SK-N-SH (cell line): ENCODE measurements around the gene USP2. TPM values are rescaled to one million over a fixed set of nuclear protein-coding genes. Genes with fewer than 3 reads are reported as not detected.

ENCODE experiments used
- CTCF ChIA-PET: fragments of 300-600, 350-600 bp; formaldehyde crosslinking; extraction: SDS; loops from one replicate; lab custom pipeline; 2021; lab: Yijun Ruan, JAX
- POLR2A ChIA-PET: fragments of 350-600 bp; sonication (Branson Sonifier 250); formaldehyde crosslinking; extraction: SDS; loops from one replicate; lab custom pipeline; 2020; ENCODE audit warnings: antibody characterized with exemption, inconsistent platforms; lab: Yijun Ruan, JAX
- DNase-seq: peaks from one replicate; pipeline ENCODE4 v3.0.0; 2012
- H2AFZ ChIP-seq: fragments of 200-600 bp; sonication (generic); 2 replicates; pipeline ENCODE4 v1.8.1; 2016; ENCODE audit warnings: antibody characterized with exemption, mild to moderate bottlenecking, low read depth
- H3F3A ChIP-seq: fragments of 200-600 bp; sonication (generic); replicated peaks from 2 replicates; pipeline ENCODE3; 2016; ENCODE audit warnings: antibody characterized with exemption, mild to moderate bottlenecking; ENCODE audit not compliant: insufficient read depth
- H3K27ac ChIP-seq, 2 experiments: fragments of 200-500 bp in 1 of 2; fragments of 200-600 bp in 1 of 2; sonication (Bioruptor generic) in 1 of 2; sonication (generic), shearing (Covaris generic) in 1 of 2; 2 replicates each; pipeline versions ENCODE4 v1.5.1 to v1.6.1; 2014 to 2016; ENCODE audit warnings: low read depth in 2 of 2, inconsistent platforms in 1 of 2, low read length in 1 of 2, mild to moderate bottlenecking in 1 of 2, mixed read lengths in 1 of 2
- H3K27me3 ChIP-seq: fragments of 200-600 bp; sonication (generic), shearing (Covaris generic); 2 replicates; pipeline ENCODE4 v1.6.1; 2016; ENCODE audit warnings: mixed run types; ENCODE audit not compliant: insufficient read depth
- H3K36me3 ChIP-seq, 2 experiments: fragments of 200-500 bp in 1 of 2; fragments of 200-600 bp in 1 of 2; sonication (Bioruptor generic) in 1 of 2; sonication (generic) in 1 of 2; replicated peaks in 1 of 2; 2 replicates each; pipeline versions ENCODE3 to v1.5.1; 2014 to 2016; ENCODE audit warnings: low read length in 1 of 2, mild to moderate bottlenecking in 1 of 2; ENCODE audit not compliant: insufficient read depth in 2 of 2, control insufficient read depth in 1 of 2
- H3K4me1 ChIP-seq, 2 experiments: fragments of 200-500 bp in 1 of 2; fragments of 200-600 bp in 1 of 2; sonication (Bioruptor generic) in 1 of 2; sonication (generic), shearing (Covaris generic) in 1 of 2; 2 replicates each; pipeline versions ENCODE4 v1.5.1 to v1.6.1; 2014 to 2016; ENCODE audit warnings: low read depth in 1 of 2, low read length in 1 of 2, mixed run types in 1 of 2; ENCODE audit not compliant: insufficient read depth in 2 of 2, control insufficient read depth in 1 of 2
- H3K4me2 ChIP-seq: fragments of 200-600 bp; sonication (generic), shearing (Covaris generic); 2 replicates; pipeline ENCODE4 v1.6.1; 2017; ENCODE audit warnings: mixed run types
- H3K4me3 ChIP-seq, 2 experiments: fragments of 200-500 bp in 1 of 2; fragments of 200-600 bp in 1 of 2; sonication (Bioruptor generic) in 1 of 2; sonication (generic), shearing (Covaris generic) in 1 of 2; 2 replicates each; pipeline versions ENCODE4 v1.5.1 to v1.8.1; 2014 to 2016; ENCODE audit warnings: low read depth in 2 of 2, inconsistent platforms in 1 of 2, low read length in 1 of 2, mild to moderate bottlenecking in 1 of 2, mixed read lengths in 1 of 2, moderate library complexity in 1 of 2
- H3K79me2 ChIP-seq: fragments of 200-600 bp; sonication (generic); 2 replicates; pipeline ENCODE4 v1.8.1; 2017; ENCODE audit warnings: mild to moderate bottlenecking; ENCODE audit not compliant: insufficient read depth
- H3K9ac ChIP-seq: fragments of 200-600 bp; sonication (generic); 2 replicates; pipeline ENCODE4 v1.6.1; 2017; ENCODE audit warnings: mixed run types
- H3K9me2 ChIP-seq: fragments of 200-600 bp; sonication (generic); 2 replicates; pipeline ENCODE4 v1.6.1; 2017; ENCODE audit warnings: mixed run types
- H3K9me3 ChIP-seq: fragments of 200-600 bp; sonication (generic); 2 replicates; pipeline ENCODE4 v1.6.1; 2017; ENCODE audit warnings: mixed run types, mild to moderate bottlenecking, moderate library complexity
- H4K20me1 ChIP-seq: fragments of 200-600 bp; sonication (generic); 2 replicates; pipeline ENCODE4 v1.6.1; 2017; ENCODE audit warnings: mild to moderate bottlenecking, mixed run types; ENCODE audit not compliant: insufficient read depth
- EZH2phosphoT487 ChIP-seq: fragments of 200-600 bp; sonication (generic); IDR thresholded peaks from 2 replicates; pipeline ENCODE4 v1.6.1; 2017; ENCODE audit warnings: low read depth, mixed run types, mild to moderate bottlenecking, antibody characterized with exemption, moderate library complexity, borderline replicate concordance
- FOXJ3 ChIP-seq: sonication (generic); formaldehyde crosslinking; IDR thresholded peaks from 2 replicates; pipeline ENCODE4 v1.5.1; 2020; ENCODE audit warnings: mild to moderate bottlenecking, missing genetic modification reagents
- GABPA ChIP-seq: IDR thresholded peaks from 2 replicates; pipeline ENCODE4 v1.4.0; 2012; ENCODE audit warnings: low read depth, mild to moderate bottlenecking
- GATA2 ChIP-seq: sonication (generic); formaldehyde crosslinking; IDR thresholded peaks from 2 replicates; pipeline ENCODE4 v1.5.0; 2020; ENCODE audit warnings: mild to moderate bottlenecking, missing genetic modification reagents
- JUND ChIP-seq: IDR thresholded peaks from 2 replicates; pipeline ENCODE4 v1.4.0; 2012
- MAX ChIP-seq: IDR thresholded peaks from 2 replicates; pipeline ENCODE4 v1.4.0; 2012; ENCODE audit warnings: low read depth
- MXI1 ChIP-seq: IDR thresholded peaks from 2 replicates; pipeline ENCODE4 v1.6.1; 2012; ENCODE audit warnings: mild to moderate bottlenecking, low read depth, low read length, improper control_type of control experiment
- PBX3 ChIP-seq: IDR thresholded peaks from 2 replicates; pipeline ENCODE4; 2012
- RAD21 ChIP-seq: IDR thresholded peaks from 2 replicates; pipeline ENCODE4 v1.6.1; 2012; ENCODE audit warnings: mild to moderate bottlenecking, low read length
- RCOR1 ChIP-seq: fragments of 150-350 bp; IDR thresholded peaks from 2 replicates; pipeline ENCODE4 v1.6.1; 2017; ENCODE audit warnings: antibody characterized with exemption, low read length
- SIN3A ChIP-seq: IDR thresholded peaks from 2 replicates; pipeline ENCODE4 v1.6.1; 2012; ENCODE audit warnings: low read depth, mild to moderate bottlenecking, low read length, moderate library complexity, borderline replicate concordance
- TAF1 ChIP-seq: IDR thresholded peaks from 2 replicates; pipeline ENCODE4 v1.6.1; 2012; ENCODE audit warnings: low read depth, mild to moderate bottlenecking, low read length, moderate library complexity, borderline replicate concordance
- TEAD4 ChIP-seq: IDR thresholded peaks from 2 replicates; pipeline ENCODE4 v1.4.0; 2012; ENCODE audit warnings: mild to moderate bottlenecking, borderline replicate concordance; ENCODE audit not compliant: insufficient read depth
- USF1 ChIP-seq: IDR thresholded peaks from 2 replicates; pipeline ENCODE4 v1.4.0; 2012; ENCODE audit warnings: low read depth, borderline replicate concordance
- WGBS: methylation state at CpG from one replicate; pipeline ENCODE4 v1.1.6; 2017; ENCODE audit warnings: low lambda C conversion rate; 5-methylcytosine and 5-hydroxymethylcytosine counted together
- polyA plus RNA-seq, 3 experiments: library from polyadenylated mRNA; depleted of rRNA; stranded (reverse); fragments of >200 nt; gene quantifications; 2 replicates each; pipeline ENCODE4 v1.2.3, GENCODE V29; 2012
- TF ChIP-seq, protein P1 (sequence below): fragments of 150-350 bp; IDR thresholded peaks from 2 replicates; pipeline ENCODE4 v1.6.1; 2017; ENCODE audit warnings: antibody characterized with exemption, low read length, low read depth, borderline replicate concordance
- TF ChIP-seq, protein P2 (sequence below): IDR thresholded peaks from 2 replicates; pipeline ENCODE4 v1.4.0; 2012; ENCODE audit warnings: low read depth, borderline replicate concordance
- TF ChIP-seq, protein P3 (sequence below): fragments of 150-350 bp; IDR thresholded peaks from 2 replicates; pipeline ENCODE4 v1.6.1; 2016; ENCODE audit warnings: mild to moderate bottlenecking, low read depth, low read length

Gene USP2
- polyA plus RNA-seq, 1 of the 3 experiments (the other 2 are of a cell fraction), result 0.97 TPM

- Histone ChIP-seq H4K20me1 (no peaks in the 10 kb centered on the region), H3K79me2 (no peaks in the 10 kb centered on the region), H3K27ac (no peak overlapping the region; a peak in 2 of 4 replicates), H3K9me3 (no peaks in the 10 kb centered on the region), H3K4me1 (no peaks in the 10 kb centered on the region), H3K9me2 (no peaks in the 10 kb centered on the region), H3F3A (peaks cover 15% of the 10 kb centered on the region), H3K9ac (no peak overlapping the region), H3K36me3 (peaks cover 18 to 48% of the 10 kb centered on the region in 2 experiments), H3K27me3 (no peaks in the 10 kb centered on the region), H3K4me3 (no peak overlapping the region), H3K4me2 (no peak overlapping the region), H2AFZ (no peak overlapping the region)
- TF ChIP-seq FOXJ3 (CRISPR knock-in tag) (no peak), RAD21 (peak; percentile 49)
- ChIA-PET CTCF (interaction anchor here (0.6 to 2.4 kb wide), 14 partner anchors 10 to 699 kb away, joined by 3 to 11 read pairs (median 3); partner anchors contain the start of gene MCAM), POLR2A (no interaction called here)
- WGBS, result no CpG with 5 or more reads among the region's 1 CpG
- DNase-seq, result peak; percentile 33
These were observed 74.3 kb downstream of the USP2 start for GRCh38 chr11:119307219-119307618.

DNA sequence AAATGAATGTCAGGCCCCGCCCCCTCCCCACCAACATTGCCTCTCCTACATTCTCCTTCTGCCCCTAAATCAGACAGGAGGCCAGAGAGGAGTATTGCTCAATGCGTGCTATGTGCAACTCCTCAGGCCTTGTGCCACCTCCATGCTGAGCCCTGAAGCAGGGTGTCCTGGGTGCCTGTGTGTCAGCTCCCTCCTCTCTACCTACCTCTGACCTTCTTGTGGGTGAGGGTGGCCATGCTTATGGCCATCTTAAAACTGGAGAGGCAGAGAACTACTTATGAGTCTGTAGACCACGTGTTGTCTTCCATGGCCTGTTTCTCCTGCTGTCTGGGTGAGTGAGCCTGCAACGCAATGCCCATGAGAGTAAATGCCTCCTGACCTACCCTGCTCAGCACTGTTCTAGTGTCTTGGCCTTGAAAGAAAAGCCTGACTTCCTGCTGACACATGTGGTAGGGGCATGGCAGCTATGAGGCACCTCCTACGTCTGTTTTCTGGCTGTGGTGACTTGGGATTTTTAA lies 75.1 kb downstream of the USP2 start:
- TF ChIP-seq RAD21 (no peak), TEAD4 (no peak), GATA2 (CRISPR knock-in tag) (no peak), MXI1 (no peak), TAF1 (no peak), EZH2phosphoT487 (no peak), MAX (no peak), USF1 (no peak), PBX3 (no peak), RCOR1 (no peak), GABPA (no peak), JUND (no peak), SIN3A (no peak)
- TF ChIP-seq, protein P1, sequence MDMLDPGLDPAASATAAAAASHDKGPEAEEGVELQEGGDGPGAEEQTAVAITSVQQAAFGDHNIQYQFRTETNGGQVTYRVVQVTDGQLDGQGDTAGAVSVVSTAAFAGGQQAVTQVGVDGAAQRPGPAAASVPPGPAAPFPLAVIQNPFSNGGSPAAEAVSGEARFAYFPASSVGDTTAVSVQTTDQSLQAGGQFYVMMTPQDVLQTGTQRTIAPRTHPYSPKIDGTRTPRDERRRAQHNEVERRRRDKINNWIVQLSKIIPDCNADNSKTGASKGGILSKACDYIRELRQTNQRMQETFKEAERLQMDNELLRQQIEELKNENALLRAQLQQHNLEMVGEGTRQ, result no peak
- TF ChIP-seq, protein P2, sequence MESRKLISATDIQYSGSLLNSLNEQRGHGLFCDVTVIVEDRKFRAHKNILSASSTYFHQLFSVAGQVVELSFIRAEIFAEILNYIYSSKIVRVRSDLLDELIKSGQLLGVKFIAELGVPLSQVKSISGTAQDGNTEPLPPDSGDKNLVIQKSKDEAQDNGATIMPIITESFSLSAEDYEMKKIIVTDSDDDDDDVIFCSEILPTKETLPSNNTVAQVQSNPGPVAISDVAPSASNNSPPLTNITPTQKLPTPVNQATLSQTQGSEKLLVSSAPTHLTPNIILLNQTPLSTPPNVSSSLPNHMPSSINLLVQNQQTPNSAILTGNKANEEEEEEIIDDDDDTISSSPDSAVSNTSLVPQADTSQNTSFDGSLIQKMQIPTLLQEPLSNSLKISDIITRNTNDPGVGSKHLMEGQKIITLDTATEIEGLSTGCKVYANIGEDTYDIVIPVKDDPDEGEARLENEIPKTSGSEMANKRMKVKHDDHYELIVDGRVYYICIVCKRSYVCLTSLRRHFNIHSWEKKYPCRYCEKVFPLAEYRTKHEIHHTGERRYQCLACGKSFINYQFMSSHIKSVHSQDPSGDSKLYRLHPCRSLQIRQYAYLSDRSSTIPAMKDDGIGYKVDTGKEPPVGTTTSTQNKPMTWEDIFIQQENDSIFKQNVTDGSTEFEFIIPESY, result no peak
- TF ChIP-seq, protein P3, sequence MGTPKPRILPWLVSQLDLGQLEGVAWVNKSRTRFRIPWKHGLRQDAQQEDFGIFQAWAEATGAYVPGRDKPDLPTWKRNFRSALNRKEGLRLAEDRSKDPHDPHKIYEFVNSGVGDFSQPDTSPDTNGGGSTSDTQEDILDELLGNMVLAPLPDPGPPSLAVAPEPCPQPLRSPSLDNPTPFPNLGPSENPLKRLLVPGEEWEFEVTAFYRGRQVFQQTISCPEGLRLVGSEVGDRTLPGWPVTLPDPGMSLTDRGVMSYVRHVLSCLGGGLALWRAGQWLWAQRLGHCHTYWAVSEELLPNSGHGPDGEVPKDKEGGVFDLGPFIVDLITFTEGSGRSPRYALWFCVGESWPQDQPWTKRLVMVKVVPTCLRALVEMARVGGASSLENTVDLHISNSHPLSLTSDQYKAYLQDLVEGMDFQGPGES, result no peak
- no peak overlapping the region; a peak in 1 of 4 replicates for H3K27ac ChIP-seq
- CTCF ChIA-PET, result interaction anchor here (0.8 to 2.4 kb wide), 6 partner anchors 11 to 101 kb away, joined by 3 to 11 read pairs (median 6); partner anchors contain the start of gene MCAM

More for the DNA sequence above, 75.1 kb downstream of the USP2 start:
- H3K36me3 ChIP-seq, result peaks cover 23 to 56% of the 10 kb centered on the region in 2 experiments
- 94% methylated on average over 5 of the region's 5 CpGs for WGBS
- H2AFZ ChIP-seq, result no peak overlapping the region
- H3K9ac ChIP-seq, result no peak overlapping the region
- no peaks in the 10 kb centered on the region for H3K9me3 ChIP-seq
- no peak overlapping the region for H3K4me2 ChIP-seq
- H3K4me3 ChIP-seq, result no peak overlapping the region
- no peak for DNase-seq
- POLR2A ChIA-PET, result no interaction called here
- no peaks in the 10 kb centered on the region for H3K4me1 ChIP-seq
- H4K20me1 ChIP-seq, result no peaks in the 10 kb centered on the region
- H3K27me3 ChIP-seq, result no peaks in the 10 kb centered on the region
- peaks cover 15% of the 10 kb centered on the region for H3F3A ChIP-seq
- no peaks in the 10 kb centered on the region for H3K9me2 ChIP-seq
- no peaks in the 10 kb centered on the region for H3K79me2 ChIP-seq
